Suprapubic skin (tissue), 4 donors: Measurements from ENCODE around the gene KLF16. TPM values are rescaled to one million over a fixed set of nuclear protein-coding genes. Genes with fewer than 3 reads are reported as not detected.

Experiments
- DNase-seq, 2 donors: peaks; one replicate each; pipeline ENCODE4 v3.0.0-alpha.2; 2019; ENCODE audit warnings: low spot score in 2 of 2
- H3K27ac ChIP-seq: fragments of 200-600 bp; sonication (generic); one replicate; pipeline ENCODE4 v1.5.1; 2019
- H3K27me3 ChIP-seq: fragments of 200-600 bp; sonication (generic); one replicate; pipeline ENCODE4 v1.5.1; 2019
- H3K36me3 ChIP-seq: fragments of 200-600 bp; sonication (generic); one replicate; pipeline ENCODE4 v1.5.1; 2019
- H3K4me1 ChIP-seq: fragments of 200-600 bp; sonication (generic); one replicate; pipeline ENCODE4 v1.5.1; 2019
- H3K4me3 ChIP-seq: fragments of 200-600 bp; sonication (generic); one replicate; pipeline ENCODE4 v1.5.1; 2019; ENCODE audit warnings: mild to moderate bottlenecking
- H3K9me3 ChIP-seq: fragments of 200-600 bp; sonication (generic); one replicate; pipeline ENCODE4 v1.5.1; 2019
- EP300 ChIP-seq: sonication (generic); formaldehyde crosslinking; IDR thresholded peaks from one replicate; pipeline ENCODE4 v1.6.1; 2017; ENCODE audit warnings: antibody characterized with exemption
- POLR2A ChIP-seq, 2 donors: fragments of 450-650 bp; IDR thresholded peaks; one replicate each; pipeline ENCODE4 v1.6.1; 2017; ENCODE audit warnings: antibody characterized with exemption in 2 of 2, mild to moderate bottlenecking in 2 of 2, moderate library complexity in 2 of 2
- POLR2AphosphoS5 ChIP-seq, 3 donors: sonication (generic); formaldehyde crosslinking; IDR thresholded peaks; one replicate each; pipeline ENCODE4 v1.6.1; 2017; ENCODE audit warnings: antibody characterized with exemption in 3 of 3
- WGBS: methylation state at CpG from one replicate; pipeline ENCODE4 v1.1.5; 2018; 5-methylcytosine and 5-hydroxymethylcytosine counted together
- total RNA-seq, 4 donors: library from RNA; depleted of rRNA; stranded (reverse); fragments of >200 nt; gene quantifications; one replicate each; pipeline ENCODE4 v1.1.0, GENCODE V29; 2016
- TF ChIP-seq, protein P1 (sequence below), 2 donors: fragments of 200-600 bp in 1 of 2; fragments of 450-650 bp in 1 of 2; sonication (generic) in 1 of 2; IDR thresholded peaks; one replicate each; pipeline ENCODE4 v1.5.1; 2016 to 2019; ENCODE audit warnings: antibody characterized with exemption in 2 of 2, mild to moderate bottlenecking in 1 of 2, moderate library complexity in 1 of 2

Gene KLF16
- total RNA-seq, 4 donors from 2014 or later = 12.1 to 30.8 (median 20.9) TPM

DNA sequence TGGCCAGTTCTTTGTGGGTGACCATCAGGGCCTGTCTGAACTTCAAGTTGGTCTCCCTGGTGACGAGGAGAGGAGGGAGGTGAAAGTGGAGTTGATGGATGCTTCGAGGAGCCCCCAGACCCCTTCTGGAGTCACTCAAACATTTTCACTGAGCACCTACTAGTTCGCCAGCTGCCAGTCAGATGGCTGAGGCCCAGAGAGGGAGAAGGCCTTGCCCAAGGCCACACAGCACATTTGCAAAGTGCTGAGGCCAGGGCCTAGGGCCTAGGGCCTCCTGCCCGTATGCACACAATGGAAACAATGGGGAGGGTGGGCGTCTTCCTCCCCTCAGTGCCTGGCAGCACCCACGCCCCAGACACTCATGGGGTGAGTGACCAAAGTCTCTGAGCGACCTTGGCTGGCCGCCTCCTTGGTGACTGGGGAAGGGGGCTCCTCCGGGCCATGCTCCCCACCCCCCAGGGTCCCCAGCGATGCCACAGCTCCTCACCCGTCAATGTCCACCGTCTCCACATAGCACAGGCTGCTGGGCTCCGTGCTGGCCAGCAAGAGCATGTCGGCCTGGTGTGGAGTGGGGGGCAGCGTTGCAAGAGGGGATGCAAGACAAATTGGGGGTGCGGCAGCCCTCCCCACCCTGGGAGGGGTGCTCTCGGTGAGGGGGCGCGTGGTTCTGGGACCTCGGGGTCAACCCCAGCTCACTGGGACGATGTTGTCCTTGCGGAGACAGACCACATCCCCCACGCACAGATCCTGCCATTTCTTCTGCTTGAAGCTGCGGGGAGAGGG is 57.8 kb downstream of the KLF16 start:
- TF ChIP-seq EP300 (no peak), POLR2A (IDR thresholded peaks at IDR 0.05) (no peak), POLR2AphosphoS5 (IDR thresholded peaks at IDR 0.05) (no peak)
- TF ChIP-seq, protein P1, sequence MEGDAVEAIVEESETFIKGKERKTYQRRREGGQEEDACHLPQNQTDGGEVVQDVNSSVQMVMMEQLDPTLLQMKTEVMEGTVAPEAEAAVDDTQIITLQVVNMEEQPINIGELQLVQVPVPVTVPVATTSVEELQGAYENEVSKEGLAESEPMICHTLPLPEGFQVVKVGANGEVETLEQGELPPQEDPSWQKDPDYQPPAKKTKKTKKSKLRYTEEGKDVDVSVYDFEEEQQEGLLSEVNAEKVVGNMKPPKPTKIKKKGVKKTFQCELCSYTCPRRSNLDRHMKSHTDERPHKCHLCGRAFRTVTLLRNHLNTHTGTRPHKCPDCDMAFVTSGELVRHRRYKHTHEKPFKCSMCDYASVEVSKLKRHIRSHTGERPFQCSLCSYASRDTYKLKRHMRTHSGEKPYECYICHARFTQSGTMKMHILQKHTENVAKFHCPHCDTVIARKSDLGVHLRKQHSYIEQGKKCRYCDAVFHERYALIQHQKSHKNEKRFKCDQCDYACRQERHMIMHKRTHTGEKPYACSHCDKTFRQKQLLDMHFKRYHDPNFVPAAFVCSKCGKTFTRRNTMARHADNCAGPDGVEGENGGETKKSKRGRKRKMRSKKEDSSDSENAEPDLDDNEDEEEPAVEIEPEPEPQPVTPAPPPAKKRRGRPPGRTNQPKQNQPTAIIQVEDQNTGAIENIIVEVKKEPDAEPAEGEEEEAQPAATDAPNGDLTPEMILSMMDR (IDR thresholded peaks at IDR 0.05) = no peak
- H3K9me3 ChIP-seq = no peaks in the 10 kb centered on the region
- H3K4me1 ChIP-seq = peaks cover 6% of the 10 kb centered on the region
- no peaks in the 10 kb centered on the region for H3K27me3 ChIP-seq
- H3K27ac ChIP-seq = no peak overlapping the region
- DNase-seq = peak in 1 of 2 donors; percentile 57
- H3K4me3 ChIP-seq = no peak overlapping the region
- no peaks in the 10 kb centered on the region for H3K36me3 ChIP-seq
- WGBS = 87% methylated on average over 15 of the region's 24 CpGs

DNA sequence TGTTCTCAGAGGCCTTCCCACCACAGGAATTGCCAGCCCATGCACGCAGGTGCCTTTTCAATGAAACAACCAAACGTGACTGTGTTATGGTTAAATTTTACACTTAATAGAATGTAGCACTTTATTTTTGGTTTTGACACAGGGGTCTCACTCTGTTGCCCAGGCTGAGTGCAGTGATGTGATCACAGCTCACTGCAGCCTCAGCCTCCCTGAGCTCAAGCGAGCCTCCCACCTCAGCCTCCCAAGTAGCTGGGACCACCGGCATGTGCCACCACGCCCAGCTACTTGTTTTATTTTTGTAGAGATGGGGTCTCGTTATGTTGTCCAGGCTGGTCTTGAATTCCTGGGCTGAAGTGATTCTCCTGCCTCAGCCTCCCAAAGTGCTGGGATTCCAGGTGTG is 58.5 kb downstream of the KLF16 start:
- Histone ChIP-seq H3K4me3 (no peak overlapping the region), H3K36me3 (no peaks in the 10 kb centered on the region), H3K27me3 (no peaks in the 10 kb centered on the region), H3K4me1 (peaks cover 6% of the 10 kb centered on the region), H3K9me3 (no peaks in the 10 kb centered on the region), H3K27ac (no peak overlapping the region)
- TF ChIP-seq EP300 (no peak), POLR2AphosphoS5 (IDR thresholded peaks at IDR 0.05) (no peak), POLR2A (IDR thresholded peaks at IDR 0.05) (no peak)
- TF ChIP-seq, protein P1 (IDR thresholded peaks at IDR 0.05) = no peak
- DNase-seq = no peak
- WGBS = 87% methylated on average over 6 of the region's 6 CpGs

Other genes starting within 250 kb of the KLF16 start
- 10 to 100 TPM; 57.2 to 80.9 (median 68.7) TPM for gene TCF3, start 211.0 kb downstream of the KLF16 start, total RNA-seq
- not detected for gene ONECUT3, start 110.1 kb downstream of the KLF16 start, total RNA-seq
- gene ATP8B3, start 51.3 kb downstream of the KLF16 start, total RNA-seq = 1 to 10 TPM; 1.5 to 3.8 (median 1.8) TPM
- gene REXO1, start 15.1 kb downstream of the KLF16 start, total RNA-seq = 10 to 100 TPM; 31.8 to 63.1 (median 38.3) TPM
- gene ABHD17A, start 21.9 kb upstream of the KLF16 start, total RNA-seq = 100 to 1,000 TPM in 3 of 4 donors, 10 to 100 TPM in 1; 82.3 to 120 (median 110) TPM
- gene ADAT3, start 41.8 kb upstream of the KLF16 start, total RNA-seq = 10 to 100 TPM; 13.4 to 26.7 (median 22.3) TPM
- 100 to 1,000 TPM in 2 of 4 donors, 10 to 100 TPM in 2; 68.1 to 119 (median 103) TPM for gene SCAMP4, start 41.8 kb upstream of the KLF16 start, total RNA-seq
- 10 to 100 TPM; 46.1 to 89.0 (median 59.3) TPM for gene CSNK1G2, start 77.6 kb upstream of the KLF16 start, total RNA-seq
- 100 to 1,000 TPM in 1 of 4 donors, 10 to 100 TPM in 3; 83.0 to 101 (median 90.3) TPM for gene BTBD2, start 152.1 kb upstream of the KLF16 start, total RNA-seq
- gene MKNK2, start 187.7 kb upstream of the KLF16 start, total RNA-seq = 100 to 1,000 TPM; 209 to 249 (median 219) TPM
- 10 to 100 TPM; 23.7 to 29.4 (median 28.1) TPM for gene MOB3A, start 232.7 kb upstream of the KLF16 start, total RNA-seq
- gene IZUMO4, start 233.3 kb upstream of the KLF16 start, total RNA-seq = 1 to 10 TPM; 2.1 to 8.1 (median 6.4) TPM